SK-N-MC (cell line): ENCODE measurements around the gene ABHD1.

Source experiments
- EZH2 ChIP-seq: fragments of 200-600 bp; sonication (generic); IDR thresholded peaks from one replicate; pipeline ENCODE4 v1.6.1; 2017; ENCODE audit warnings: antibody characterized with exemption
- POLR2AphosphoS5 ChIP-seq: IDR thresholded peaks from 2 replicates; pipeline ENCODE4 v1.6.1; 2012; ENCODE audit warnings: mild to moderate bottlenecking, low read depth, low read length, borderline replicate concordance

DNA sequence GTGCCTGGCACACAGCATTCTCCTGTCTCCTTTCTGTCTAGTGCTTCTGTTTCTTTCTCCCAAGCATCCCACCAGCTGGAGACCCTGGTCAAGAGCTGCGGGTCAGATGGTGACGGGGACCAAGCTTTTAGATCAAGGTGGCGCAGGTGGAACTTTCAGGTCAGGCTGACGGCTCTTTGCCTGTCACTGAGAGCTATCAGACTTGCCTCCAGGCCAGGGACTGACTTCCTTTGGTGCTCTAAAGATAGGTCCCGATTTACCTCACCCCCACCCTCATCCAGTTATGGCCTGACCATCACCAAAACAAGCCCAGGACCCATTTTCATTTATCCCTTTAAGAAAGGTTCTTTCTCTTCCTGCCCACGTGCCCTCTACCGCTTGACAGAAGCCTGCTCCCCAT is 46.4 kb upstream of the ABHD1 start:
- no peak for TF ChIP-seq EZH2
- no peak for TF ChIP-seq POLR2AphosphoS5
